ENCODE data around the gene ATP2A1.
"Not testable (repeated sequence)": the region's sequence is repeated elsewhere in the genome, so short reads cannot be mapped to it uniquely, and the experiment has no call there.

ATP2A1 gene

GRCh38 chr16:28913946-28914724, 35.8 kb downstream of the ATP2A1 start:
- no peak for DNase-seq

- no peak for DNase-seq
Observed at GRCh38 chr16:28915181-28915580, 36.9 kb downstream of the ATP2A1 start.

GRCh38 chr16:28917095-28917494, 38.8 kb downstream of the ATP2A1 start:
- no peak for DNase-seq

GRCh38 chr16:28918698-28919097, 40.4 kb downstream of the ATP2A1 start:
- DNase-seq: no peak

GRCh38 chr16:28923231-28923587, 44.9 kb downstream of the ATP2A1 start:
- DNase-seq: no peak

GRCh38 chr16:28923652-28924398, 45.5 kb downstream of the ATP2A1 start:
- no peak for DNase-seq

GRCh38 chr16:28924399-28924761, 46.1 kb downstream of the ATP2A1 start:
- no peak for DNase-seq

- DNase-seq: peak; percentile 96
Observed at GRCh38 chr16:28924762-28925385, 46.6 kb downstream of the ATP2A1 start, which contains the start of gene RABEP2. TSS of gene RABEP2 (minus strand) at chr16:28925238. CDS start at chr16:28925163, 75 bp downstream.

GRCh38 chr16:28925386-28926228, 47.3 kb downstream of the ATP2A1 start:
- DNase-seq: peak; percentile 32

GRCh38 chr16:28926284-28926683, 48.0 kb downstream of the ATP2A1 start:
- not testable (repeated sequence) for DNase-seq

- DNase-seq: no peak
Observed at GRCh38 chr16:28927815-28928214, 49.5 kb downstream of the ATP2A1 start.

- DNase-seq: no peak
Observed at GRCh38 chr16:28930203-28930602, 51.9 kb downstream of the ATP2A1 start.

- peak; percentile 39 for DNase-seq
Observed at GRCh38 chr16:28930652-28931051, 52.4 kb downstream of the ATP2A1 start.

GRCh38 chr16:28931801-28932225, 53.5 kb downstream of the ATP2A1 start, which contains the start of gene CD19:
TSS of gene CD19 (plus strand) at chr16:28931971. CDS start at chr16:28932001, 30 bp downstream.
- no peak for DNase-seq

GRCh38 chr16:28932339-28933141, 54.3 kb downstream of the ATP2A1 start:
- no peak for DNase-seq

GRCh38 chr16:28933171-28933570, 54.9 kb downstream of the ATP2A1 start:
- no peak for DNase-seq

- no peak for DNase-seq
Observed at GRCh38 chr16:28935346-28935745, 57.1 kb downstream of the ATP2A1 start.

- DNase-seq: peak; percentile 79
Observed at GRCh38 chr16:28935924-28936783, 57.9 kb downstream of the ATP2A1 start.

- DNase-seq: no peak
Observed at GRCh38 chr16:28936784-28937155, 58.5 kb downstream of the ATP2A1 start.

- DNase-seq: no peak
Observed at GRCh38 chr16:28937222-28937876, 59.1 kb downstream of the ATP2A1 start.

All from DMS153 (cell line).